ENCODE results near the gene PTGER2.

Gene PTGER2

DNA sequence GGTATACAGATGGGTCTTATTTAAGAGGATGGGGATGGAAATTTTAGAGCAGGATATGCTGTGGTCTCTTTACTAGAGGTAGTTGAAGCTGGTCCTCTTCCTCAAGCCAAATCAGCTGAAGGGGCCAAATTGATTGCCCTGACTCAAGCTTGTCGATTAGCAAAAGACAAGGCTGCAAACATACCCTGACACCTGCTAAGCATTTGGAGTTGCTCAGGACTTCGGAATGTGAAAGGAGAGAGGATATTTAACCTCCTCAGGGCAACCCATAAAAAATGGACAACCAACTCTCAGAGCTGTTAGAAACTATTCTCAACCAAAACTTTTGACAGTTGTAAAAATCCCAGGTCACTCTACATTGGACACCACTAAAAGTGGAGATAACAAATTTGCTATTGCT is 31.0 kb upstream of the PTGER2 start:
- CTCF ChIA-PET: no interaction called here
- no peak for DNase-seq
- H3K36me3 Mint-ChIP-seq: peaks cover 28% of the 10 kb centered on the region
- H3K9me3 Mint-ChIP-seq: peaks cover 9% of the 10 kb centered on the region
- H3K27ac Mint-ChIP-seq: no peak overlapping the region
- peaks cover 73% of the 10 kb centered on the region for H3K4me1 Mint-ChIP-seq
- peaks cover 9% of the 10 kb centered on the region for H3K27me3 Mint-ChIP-seq
- no peak overlapping the region for H3K4me3 Mint-ChIP-seq

DNA sequence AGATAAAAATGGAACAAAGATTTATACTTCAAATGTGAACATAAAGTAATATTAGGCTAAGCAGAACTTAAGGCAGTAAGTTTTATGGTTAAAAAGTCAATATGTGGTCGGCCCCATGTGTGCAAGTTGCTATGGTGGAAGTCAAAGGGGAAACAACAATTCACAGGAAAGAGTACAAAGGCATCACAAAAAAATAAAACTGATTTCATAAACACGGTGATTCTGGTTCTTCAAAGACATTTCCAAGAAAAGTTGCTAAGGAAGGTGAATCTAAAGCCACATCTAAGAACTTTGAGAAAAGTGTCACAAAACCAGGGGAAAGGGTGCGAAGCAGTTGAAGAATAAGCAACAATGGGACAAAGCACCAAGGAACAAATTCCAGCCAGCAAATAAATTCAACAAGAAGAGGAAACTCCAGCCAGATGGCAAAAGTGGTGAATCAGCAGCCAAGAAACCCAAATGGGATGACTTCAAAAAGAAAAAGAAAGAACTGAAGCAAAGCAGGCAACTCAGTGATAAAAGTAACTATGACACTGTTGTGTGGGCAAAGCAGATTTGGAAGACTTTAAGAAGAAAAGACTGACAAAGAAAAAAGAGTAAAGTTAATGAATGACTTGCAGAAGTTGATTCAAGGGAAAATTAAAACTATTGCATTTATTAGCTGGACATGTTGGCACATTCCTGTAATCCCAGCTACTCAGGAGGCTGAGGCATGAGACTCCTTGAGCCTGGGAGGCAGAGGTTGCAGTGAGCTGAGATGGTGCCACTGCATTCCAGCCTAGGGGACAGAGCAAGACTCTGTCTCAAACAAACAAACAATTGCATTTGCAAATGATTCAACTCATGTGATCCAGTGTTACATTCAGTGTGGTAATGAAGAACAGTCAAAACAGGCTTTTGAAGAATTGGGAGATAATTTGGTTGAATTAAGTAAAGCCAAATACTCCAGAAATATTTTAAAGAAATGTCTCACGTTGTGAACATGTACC is 27.2 kb upstream of the PTGER2 start:
- H3K27ac Mint-ChIP-seq: peak overlapping the region; percentile 96
- CTCF ChIA-PET: interaction anchor here (1.1 kb wide), 1 partner anchor 131 kb away, joined by 3 read pairs; no protein-coding TSS in a partner anchor
- H3K9me3 Mint-ChIP-seq: peaks cover 12% of the 10 kb centered on the region
- H3K27me3 Mint-ChIP-seq: peaks cover 22% of the 10 kb centered on the region
- peaks cover 55% of the 10 kb centered on the region for H3K4me1 Mint-ChIP-seq
- H3K36me3 Mint-ChIP-seq: peaks cover 50% of the 10 kb centered on the region
- DNase-seq: peak; percentile 47
- H3K4me3 Mint-ChIP-seq: peak overlapping the region; percentile 21

DNA sequence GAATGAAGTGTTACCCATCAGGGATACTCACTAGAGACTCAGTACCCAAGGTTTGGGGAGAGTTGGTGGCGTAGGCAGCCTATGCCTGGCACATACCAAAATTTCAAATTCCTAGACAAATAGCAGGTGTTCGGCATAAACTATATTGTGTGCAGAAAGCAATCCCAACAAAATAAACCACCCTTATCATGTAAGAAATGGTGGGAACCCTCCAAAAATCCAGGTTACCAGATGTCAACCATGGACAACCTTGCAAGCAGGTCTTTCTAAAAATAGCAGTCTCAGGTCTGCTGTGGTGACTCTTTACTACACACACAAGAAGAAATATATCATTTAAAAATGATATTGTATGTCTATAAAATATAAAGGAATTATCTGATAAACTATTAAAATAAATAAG is 17.7 kb upstream of the PTGER2 start:
- Mint-ChIP-seq H3K4me3 (no peak overlapping the region), H3K27ac (no peak overlapping the region), H3K4me1 (peaks cover 36% of the 10 kb centered on the region), H3K36me3 (peaks cover 32% of the 10 kb centered on the region), H3K27me3 (peaks cover 24% of the 10 kb centered on the region), H3K9me3 (peaks cover 6% of the 10 kb centered on the region)
- CTCF ChIA-PET: no interaction called here
- no peak for DNase-seq

DNA sequence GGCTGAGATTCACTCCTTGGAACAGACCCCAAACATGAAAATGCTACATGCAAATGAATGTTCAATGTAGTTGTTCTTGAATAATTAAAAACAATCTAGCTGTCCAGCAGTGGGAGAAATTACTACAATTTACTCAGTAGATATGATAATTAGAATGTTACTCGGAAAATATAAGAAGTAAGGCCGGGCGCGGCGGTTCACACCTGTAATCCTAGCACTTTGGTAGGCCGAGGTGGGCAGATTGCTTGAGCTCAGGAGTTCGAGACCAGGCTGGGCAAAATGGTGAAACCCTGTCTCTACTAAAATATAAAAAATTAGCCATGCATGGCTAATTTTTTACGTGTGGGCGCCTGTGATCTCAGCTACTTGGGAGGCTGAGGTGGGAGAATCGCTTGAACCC is 15.3 kb upstream of the PTGER2 start:
- no peak for DNase-seq
- Mint-ChIP-seq H3K9me3 (peaks cover 6% of the 10 kb centered on the region), H3K27me3 (peaks cover 23% of the 10 kb centered on the region), H3K27ac (no peak overlapping the region), H3K4me1 (peaks cover 55% of the 10 kb centered on the region), H3K4me3 (no peak overlapping the region), H3K36me3 (peaks cover 40% of the 10 kb centered on the region)
- CTCF ChIA-PET: interaction anchor here (0.8 to 4.3 kb wide), 11 partner anchors 17 to 176 kb away, joined by 3 to 16 read pairs (median 4); no protein-coding TSS in a partner anchor

DNA sequence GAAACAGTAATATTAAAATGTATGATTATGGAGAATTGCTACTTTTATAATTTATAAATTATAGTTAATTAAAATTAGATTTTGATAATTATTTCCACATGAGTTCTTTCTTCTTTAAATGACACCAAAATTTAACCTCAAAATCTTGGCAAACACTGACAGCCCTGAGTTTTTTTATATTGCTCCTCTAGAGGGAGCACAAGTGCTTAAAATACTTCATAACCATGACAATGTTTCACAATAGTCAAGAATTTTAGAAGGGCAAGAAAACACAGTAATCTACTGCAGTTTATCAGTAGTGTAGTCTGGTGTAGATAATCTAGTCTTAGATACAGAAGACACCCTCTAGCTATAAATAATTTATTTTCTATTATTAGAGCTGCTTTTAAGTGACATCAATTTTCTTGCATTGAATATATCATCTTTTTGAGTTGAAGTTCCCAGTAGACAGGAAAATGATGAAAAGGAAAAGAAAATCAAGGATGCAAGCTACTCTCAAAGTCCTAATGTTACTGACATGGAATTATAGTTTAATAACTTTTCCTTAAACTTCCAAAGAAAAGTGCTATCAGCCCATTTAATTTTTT is 14.3 kb upstream of the PTGER2 start:
- Mint-ChIP-seq H3K4me3 (no peak overlapping the region), H3K27me3 (peaks cover 16% of the 10 kb centered on the region), H3K27ac (no peak overlapping the region), H3K4me1 (peaks cover 62% of the 10 kb centered on the region), H3K9me3 (peaks cover 6% of the 10 kb centered on the region), H3K36me3 (peaks cover 46% of the 10 kb centered on the region)
- CTCF ChIA-PET: interaction anchor here (0.7 to 4.3 kb wide), 24 partner anchors 9 to 252 kb away, joined by 3 to 16 read pairs (median 4); partner anchors contain the start of gene PTGER2
- DNase-seq: no peak

DNA sequence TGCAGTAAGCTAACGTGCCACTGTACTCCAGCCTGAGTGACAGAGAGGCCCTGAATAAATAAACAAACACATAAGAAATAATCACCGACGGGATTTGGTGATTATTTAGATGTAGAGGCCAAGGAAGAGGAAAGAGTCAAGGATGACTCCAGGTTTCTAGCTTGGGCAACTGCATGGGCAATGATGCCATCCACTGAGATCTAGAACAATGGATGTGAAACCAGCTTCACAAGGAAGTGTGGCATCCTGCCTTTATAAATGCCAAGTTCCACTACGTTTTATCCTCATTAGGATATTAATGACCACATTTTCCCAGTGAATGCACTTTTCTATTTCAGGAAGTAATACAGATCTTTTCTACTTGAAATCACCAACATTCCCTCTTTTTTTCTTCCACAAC is 10.9 kb upstream of the PTGER2 start:
- Mint-ChIP-seq H3K9me3 (peaks cover 6% of the 10 kb centered on the region), H3K36me3 (peaks cover 57% of the 10 kb centered on the region), H3K4me1 (peaks cover 70% of the 10 kb centered on the region), H3K27me3 (peaks cover 11% of the 10 kb centered on the region), H3K27ac (no peak overlapping the region), H3K4me3 (no peak overlapping the region)
- no peak for DNase-seq
- CTCF ChIA-PET: interaction anchor here (0.6 to 1.2 kb wide), 3 partner anchors 8 to 97 kb away, joined by 3 to 6 read pairs (median 3); partner anchors contain the start of gene PTGER2

DNA sequence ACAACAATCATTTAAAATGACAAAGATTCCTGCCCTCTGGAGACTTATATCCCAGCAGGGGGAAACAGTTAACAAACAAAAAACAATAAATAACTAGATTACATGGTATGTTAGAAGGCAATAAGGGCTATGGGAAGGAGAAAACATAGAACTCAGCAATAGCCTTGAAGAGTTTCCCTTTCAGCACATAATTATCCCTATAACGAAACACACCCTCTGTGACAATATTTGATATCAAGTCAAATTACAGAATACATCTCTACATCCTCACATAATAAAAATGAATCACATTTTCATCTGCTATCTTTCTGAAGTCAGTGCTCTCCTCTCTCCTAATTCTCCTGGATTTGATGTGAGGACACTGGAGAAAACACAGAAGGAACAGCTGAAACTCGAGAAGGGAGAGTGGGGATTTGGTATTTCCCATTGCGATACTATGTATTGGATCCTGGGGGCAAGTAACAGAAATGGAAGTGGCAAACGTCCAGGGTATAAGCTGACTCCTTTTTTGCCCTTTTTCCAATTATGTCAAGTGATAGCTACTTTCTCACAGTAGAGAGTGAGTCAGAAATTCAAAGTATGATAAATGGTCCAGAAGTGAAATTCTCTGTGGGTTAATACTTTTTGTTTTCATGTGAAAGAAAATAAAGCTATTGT is 9.7 kb upstream of the PTGER2 start:
- H3K27ac Mint-ChIP-seq: no peak overlapping the region
- H3K36me3 Mint-ChIP-seq: peaks cover 66% of the 10 kb centered on the region
- peaks cover 6% of the 10 kb centered on the region for H3K9me3 Mint-ChIP-seq
- H3K27me3 Mint-ChIP-seq: peaks cover 14% of the 10 kb centered on the region
- peaks cover 69% of the 10 kb centered on the region for H3K4me1 Mint-ChIP-seq
- CTCF ChIA-PET: interaction anchor here (1.1 kb wide), 1 partner anchor 10 kb away, joined by 3 read pairs; the partner anchor contains the start of gene PTGER2
- no peak overlapping the region for H3K4me3 Mint-ChIP-seq
- DNase-seq: no peak

DNA sequence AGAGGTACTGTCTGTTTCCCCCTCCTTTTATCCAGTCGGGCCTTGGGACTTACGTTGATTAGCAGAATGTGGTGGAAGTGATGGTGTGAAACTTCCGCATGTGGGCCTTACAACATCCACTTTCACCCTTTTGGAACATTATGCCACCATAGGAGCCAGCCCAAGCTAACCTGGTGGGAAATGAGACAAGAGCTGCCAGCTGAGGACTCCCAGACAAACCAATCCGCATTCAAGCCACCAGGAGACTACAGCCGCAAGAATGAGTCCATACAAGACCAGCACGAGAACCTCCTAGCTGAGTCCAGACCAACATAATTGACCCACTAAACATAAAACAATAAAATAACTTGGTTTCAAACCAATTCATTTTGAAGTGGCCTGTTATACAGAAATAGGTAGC is 9.1 kb upstream of the PTGER2 start:
- Mint-ChIP-seq H3K36me3 (peaks cover 72% of the 10 kb centered on the region), H3K4me3 (no peak overlapping the region)

DNA sequence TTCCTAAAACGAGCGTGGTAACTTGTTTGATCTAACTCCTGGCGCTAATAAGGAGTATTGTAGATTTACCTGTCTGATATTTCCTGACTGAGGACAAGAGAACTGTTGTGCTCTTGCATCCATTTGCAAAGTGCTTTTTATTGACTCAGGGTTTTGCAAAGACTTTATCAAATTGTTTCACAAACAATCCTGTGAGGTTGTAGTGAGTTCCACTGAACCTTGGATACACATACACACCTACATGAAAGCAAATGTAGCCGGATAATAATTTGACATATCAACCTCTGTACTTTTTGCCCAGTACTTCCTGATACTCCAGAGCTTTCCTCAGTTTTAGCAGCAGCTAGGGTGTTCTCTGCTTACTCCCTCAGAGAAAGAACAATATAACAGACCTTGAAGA is 6.7 kb upstream of the PTGER2 start:
- H3K27ac Mint-ChIP-seq: no peak overlapping the region
- H3K4me3 Mint-ChIP-seq: no peak overlapping the region
- no peaks in the 10 kb centered on the region for H3K9me3 Mint-ChIP-seq
- CTCF ChIA-PET: interaction anchor here (0.6 kb wide), 1 partner anchor 63 kb away, joined by 3 read pairs; no protein-coding TSS in a partner anchor
- peaks cover 72% of the 10 kb centered on the region for H3K4me1 Mint-ChIP-seq
- peaks cover 76% of the 10 kb centered on the region for H3K36me3 Mint-ChIP-seq
- H3K27me3 Mint-ChIP-seq: peaks cover 12% of the 10 kb centered on the region
- DNase-seq: no peak

More for the DNA sequence above, 9.1 kb upstream of the PTGER2 start:
- Mint-ChIP-seq H3K27me3 (peaks cover 16% of the 10 kb centered on the region), H3K27ac (no peak overlapping the region), H3K4me1 (peaks cover 70% of the 10 kb centered on the region), H3K9me3 (peaks cover 6% of the 10 kb centered on the region)
- CTCF ChIA-PET: no interaction called here
- DNase-seq: no peak

DNA sequence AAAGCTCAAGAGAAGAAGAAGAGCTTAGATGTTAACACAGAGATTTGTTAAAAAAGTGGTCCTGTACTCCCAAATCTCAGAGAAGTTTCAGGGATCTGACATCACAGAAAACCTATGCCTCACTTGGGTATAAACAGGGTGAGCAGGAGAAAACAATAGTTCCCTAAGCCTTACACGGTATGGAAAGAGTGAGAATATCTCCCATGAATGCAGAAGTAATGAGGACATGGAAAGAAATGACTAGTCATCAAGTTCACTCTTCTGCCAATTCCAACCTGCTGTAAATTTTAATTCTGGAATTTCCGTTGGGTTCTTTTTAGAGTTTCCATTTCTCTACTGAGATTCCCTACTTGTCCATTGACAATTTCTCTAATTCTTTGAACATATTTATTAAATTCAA is 6.2 kb upstream of the PTGER2 start:
- no peak for DNase-seq
- Mint-ChIP-seq H3K36me3 (peaks cover 76% of the 10 kb centered on the region), H3K4me3 (no peak overlapping the region), H3K27me3 (peaks cover 12% of the 10 kb centered on the region), H3K4me1 (peaks cover 72% of the 10 kb centered on the region), H3K9me3 (no peaks in the 10 kb centered on the region), H3K27ac (no peak overlapping the region)
- CTCF ChIA-PET: no interaction called here

DNA sequence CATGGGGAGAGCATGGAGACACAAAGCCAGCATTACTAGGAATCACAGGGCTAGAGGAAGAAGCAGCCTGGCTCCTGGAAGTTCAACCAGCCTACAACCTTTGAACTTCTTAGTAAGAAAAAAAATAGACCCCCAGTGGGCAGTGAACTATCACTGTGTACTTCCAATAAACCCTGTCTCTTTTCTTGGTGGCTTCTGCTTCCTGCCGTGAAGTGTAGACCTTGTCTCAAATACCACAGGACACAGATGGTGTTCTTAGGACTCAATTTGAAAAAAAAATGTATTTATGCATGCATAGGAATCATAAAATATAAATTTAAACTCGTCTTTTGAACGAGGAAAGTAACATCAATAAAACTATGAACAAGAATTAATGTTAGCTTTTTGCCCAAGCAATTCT is 3.6 kb upstream of the PTGER2 start:
- Mint-ChIP-seq H3K9me3 (no peaks in the 10 kb centered on the region), H3K36me3 (peaks cover 82% of the 10 kb centered on the region), H3K27ac (no peak overlapping the region), H3K4me1 (peaks cover 62% of the 10 kb centered on the region), H3K4me3 (peak overlapping the region; percentile 95), H3K27me3 (peaks cover 19% of the 10 kb centered on the region)
- CTCF ChIA-PET: interaction anchor here (0.7 to 2.0 kb wide), 5 partner anchors 8 to 105 kb away, joined by 3 to 16 read pairs (median 5); no protein-coding TSS in a partner anchor
- DNase-seq: no peak

DNA sequence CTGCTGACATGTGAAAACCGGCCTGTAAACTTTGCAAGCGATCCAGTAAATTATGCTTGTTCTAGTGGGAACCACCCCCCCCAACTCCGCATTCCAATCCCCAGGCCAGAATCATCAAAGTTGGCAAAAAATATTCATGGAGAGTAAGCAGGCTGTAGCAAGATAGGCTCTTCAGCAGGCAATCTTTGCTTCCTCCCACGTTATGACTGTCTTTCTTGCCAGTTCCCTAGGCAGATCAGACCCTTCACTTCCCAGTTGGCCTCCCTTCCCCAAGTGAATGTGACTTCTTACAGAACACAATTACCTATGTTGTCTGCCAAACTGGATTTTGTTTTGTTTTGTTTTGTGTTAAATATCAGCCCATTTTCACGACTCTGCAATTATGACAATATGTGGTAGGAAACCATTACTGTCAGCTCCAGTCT is 1.2 kb upstream of the PTGER2 start:
- Mint-ChIP-seq H3K27ac (peak overlapping the region; percentile 96), H3K4me1 (peaks cover 56% of the 10 kb centered on the region), H3K4me3 (peak overlapping the region; percentile 95), H3K36me3 (peaks cover 92% of the 10 kb centered on the region), H3K9me3 (no peaks in the 10 kb centered on the region), H3K27me3 (peaks cover 25% of the 10 kb centered on the region)
- DNase-seq: no peak
- CTCF ChIA-PET: interaction anchor here (1.3 to 1.7 kb wide), 2 partner anchors 12 to 37 kb away, joined by 3 to 6 read pairs; no protein-coding TSS in a partner anchor

DNA sequence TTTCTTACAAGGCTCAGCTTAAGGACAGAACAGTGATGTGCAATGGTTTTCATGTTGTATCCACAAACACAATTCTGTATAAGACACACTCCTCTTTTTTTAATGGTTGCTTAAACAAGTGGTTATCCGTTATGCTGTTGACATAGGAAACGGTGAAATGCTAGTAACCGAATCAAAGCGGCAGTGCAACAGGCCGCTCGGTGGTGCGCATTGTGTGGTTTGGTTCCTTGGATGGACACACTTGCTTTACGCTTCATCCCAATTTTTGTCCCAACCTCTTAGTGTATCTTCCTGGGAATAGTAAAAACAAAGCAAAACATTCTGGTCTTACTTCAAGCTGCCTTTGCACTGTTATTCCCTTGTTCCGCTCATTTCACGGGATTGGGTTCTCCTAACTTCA is 650 bp upstream of the PTGER2 start:
- peaks cover 28% of the 10 kb centered on the region for H3K27me3 Mint-ChIP-seq
- H3K4me3 Mint-ChIP-seq: peak overlapping the region; percentile 95
- H3K27ac Mint-ChIP-seq: peak overlapping the region; percentile 96
- H3K4me1 Mint-ChIP-seq: peaks cover 55% of the 10 kb centered on the region
- peak; percentile 39 for DNase-seq
- CTCF ChIA-PET: interaction anchor here (0.7 to 1.7 kb wide), 6 partner anchors 12 to 99 kb away, joined by 3 to 8 read pairs (median 5); no protein-coding TSS in a partner anchor
- H3K9me3 Mint-ChIP-seq: no peaks in the 10 kb centered on the region
- H3K36me3 Mint-ChIP-seq: peaks cover 91% of the 10 kb centered on the region

All from activated naive CD4-positive, alpha-beta T cell treated with anti-CD3 and anti-CD28 coated beads, Interleukin-2, amount 10 ng/mL, durations not matched to agents 7 days and 5 days (primary cell).